ENCODE data around the gene RUNX1. TPM values are rescaled to one million over a fixed set of nuclear protein-coding genes. Genes with fewer than 3 reads are reported as not detected.

RUNX1 gene
- total and polyA plus RNA-seq, 8 donors, result 7.5 to 89.6 (median 10.8) TPM

GRCh38 chr21:34962136-34962535, 87.0 kb downstream of the RUNX1 start:
- ATAC-seq, result no peak
- no peak overlapping the region for H3K27ac ChIP-seq
- TF ChIP-seq CTCF (IDR thresholded peaks at IDR 0.05), result no peak
- H3K4me1 ChIP-seq, result peaks cover 0 to 21% of the 10 kb centered on the region in 2 donors
- H3K27me3 ChIP-seq, result no peaks in the 10 kb centered on the region
- H3K36me3 ChIP-seq, result no peaks in the 10 kb centered on the region
- no peaks in the 10 kb centered on the region for H3K9me3 ChIP-seq
- H3K4me3 ChIP-seq, result no peak overlapping the region
- intact Hi-C loops (cut with DNase I), result no loop called here
- DNase-seq, result no peak

GRCh38 chr21:34960687-34961086, 88.4 kb downstream of the RUNX1 start:
- Histone ChIP-seq H3K36me3 (no peaks in the 10 kb centered on the region), H3K27ac (peak overlapping the region in 1 of 2 donors; percentile 26), H3K4me3 (no peak overlapping the region), H3K4me1 (peaks cover 0 to 21% of the 10 kb centered on the region in 2 donors), H3K9me3 (no peaks in the 10 kb centered on the region), H3K27me3 (no peaks in the 10 kb centered on the region)
- ATAC-seq, result no peak
- DNase-seq, result no peak
- TF ChIP-seq CTCF (IDR thresholded peaks at IDR 0.05), result no peak
- intact Hi-C loops (cut with DNase I), result no loop called here

- no peak for TF ChIP-seq CTCF (IDR thresholded peaks at IDR 0.05)
- Histone ChIP-seq H3K27ac (no peak overlapping the region), H3K4me1 (peaks cover 0 to 13% of the 10 kb centered on the region in 2 donors), H3K4me3 (no peak overlapping the region), H3K27me3 (no peaks in the 10 kb centered on the region), H3K9me3 (no peaks in the 10 kb centered on the region), H3K36me3 (no peaks in the 10 kb centered on the region)
- intact Hi-C loops (cut with DNase I), result no loop called here
- no peak for ATAC-seq
- no peak for DNase-seq
Observed at GRCh38 chr21:34959607-34960006, 89.5 kb downstream of the RUNX1 start.

GRCh38 chr21:34958040-34958439, 91.1 kb downstream of the RUNX1 start:
- Histone ChIP-seq H3K4me3 (no peak overlapping the region), H3K9me3 (no peaks in the 10 kb centered on the region), H3K4me1 (peaks cover 0 to 13% of the 10 kb centered on the region in 2 donors), H3K27ac (no peak overlapping the region), H3K36me3 (no peaks in the 10 kb centered on the region), H3K27me3 (no peaks in the 10 kb centered on the region)
- no peak for TF ChIP-seq CTCF (IDR thresholded peaks at IDR 0.05)
- DNase-seq, result no peak
- intact Hi-C loops (cut with DNase I), result no loop called here
- ATAC-seq, result no peak

GRCh38 chr21:34956416-34957316, 92.4 kb downstream of the RUNX1 start:
- Histone ChIP-seq H3K27me3 (no peaks in the 10 kb centered on the region), H3K27ac (peak overlapping the region in 1 of 2 donors; percentile 21), H3K36me3 (no peaks in the 10 kb centered on the region), H3K4me3 (no peak overlapping the region), H3K9me3 (no peaks in the 10 kb centered on the region), H3K4me1 (peaks cover 0 to 13% of the 10 kb centered on the region in 2 donors)
- DNase-seq (no peak), ATAC-seq (no peak)
- intact Hi-C loops (cut with DNase I), result no loop called here
- TF ChIP-seq CTCF (IDR thresholded peaks at IDR 0.05), result no peak
